H1 (cell line): ENCODE data around the gene FAM83G. TPM values are rescaled to one million over a fixed set of nuclear protein-coding genes. Genes with fewer than 3 reads are reported as not detected.

Source experiments
- CTCF ChIA-PET: fragments of 300-600 bp; sonication (Branson Sonifier 250); formaldehyde crosslinking; loops from one replicate; lab custom pipeline; 2021; ENCODE audit not compliant: partially characterized antibody; lab: Charles Lee
- POLR2A ChIA-PET: fragments of 300-600 bp; sonication (Branson Sonifier 250); formaldehyde crosslinking; loops from one replicate; lab custom pipeline; 2021; ENCODE audit warnings: inconsistent platforms; ENCODE audit not compliant: partially characterized antibody; lab: Charles Lee
- DNase-seq, 2 experiments: peaks; one replicate each; pipeline versions ENCODE4 v3.0.0 to v3.0.0-alpha.2; 2010 to 2022; ENCODE audit warnings: low spot score in 2 of 2, low read depth in 1 of 2, mixed read lengths in 1 of 2
- FAIRE-seq: peaks from 2 replicates; lab custom pipeline; 2011; peaks lifted over from hg19 to GRCh38; lab: Jason Lieb, UNC
- H2AFZ ChIP-seq: 2 replicates; pipeline ENCODE4 v1.8.1; 2012; ENCODE audit warnings: low read length, inconsistent platforms
- H2AK5ac ChIP-seq: 2 replicates; pipeline ENCODE4 v1.6.1; 2013; ENCODE audit warnings: low read depth, low read length
- H2BK120ac ChIP-seq: replicated peaks from 2 replicates; pipeline ENCODE3; 2013; ENCODE audit warnings: low read depth, low read length, inconsistent platforms
- H2BK12ac ChIP-seq: 2 replicates; pipeline ENCODE4 v1.6.1; 2013; ENCODE audit warnings: low read depth, low read length
- H2BK15ac ChIP-seq: 2 replicates; pipeline ENCODE4 v1.6.1; 2013; ENCODE audit warnings: low read length
- H2BK20ac ChIP-seq: 2 replicates; pipeline ENCODE4 v1.6.1; 2013; ENCODE audit warnings: low read length
- H2BK5ac ChIP-seq: 2 replicates; pipeline ENCODE4 v1.6.1; 2013; ENCODE audit warnings: low read depth, low read length
- H3K14ac ChIP-seq: 2 replicates; pipeline ENCODE4 v1.6.1; 2013; ENCODE audit warnings: inconsistent platforms; ENCODE audit not compliant: insufficient read length
- H3K18ac ChIP-seq: 2 replicates; pipeline ENCODE4 v1.6.1; 2013; ENCODE audit warnings: low read length; ENCODE audit errors: extremely low read depth
- H3K23ac ChIP-seq: 2 replicates; pipeline ENCODE4 v1.6.1; 2013; ENCODE audit warnings: inconsistent platforms; ENCODE audit not compliant: insufficient read length
- H3K23me2 ChIP-seq: 2 replicates; pipeline ENCODE4 v1.6.1; 2013; ENCODE audit warnings: low read depth, low read length
- H3K27ac ChIP-seq: 2 replicates; pipeline ENCODE4 v1.6.1; 2011; ENCODE audit warnings: low read depth, low read length, inconsistent platforms
- H3K27me3 ChIP-seq, 4 experiments: replicated peaks in 1 of 4; 1 replicate in 1 of 4; 2 replicates in 3 of 4; pipeline versions ENCODE4 v1.6.1 to v1.8.1; 2011 to 2013; ENCODE audit warnings: low read length in 3 of 4, mild to moderate bottlenecking in 3 of 4, inconsistent platforms in 2 of 4, mixed read lengths in 2 of 4, moderate library complexity in 1 of 4; ENCODE audit not compliant: control insufficient read depth in 3 of 4, insufficient read depth in 3 of 4; ENCODE audit errors: extremely low read depth in 1 of 4
- H3K36me3 ChIP-seq, 4 experiments: 2 replicates each; pipeline versions ENCODE4 v1.6.1 to v1.8.1; 2011 to 2013; ENCODE audit warnings: mild to moderate bottlenecking in 4 of 4, low read length in 3 of 4, moderate library complexity in 2 of 4, control low read depth in 1 of 4, inconsistent platforms in 1 of 4; ENCODE audit not compliant: insufficient read depth in 4 of 4, control insufficient read depth in 2 of 4
- H3K4ac ChIP-seq: replicated peaks from 2 replicates; pipeline ENCODE3; 2013; ENCODE audit warnings: low read length, low read depth, mixed read lengths, inconsistent platforms; ENCODE audit not compliant: insufficient read length
- H3K4me1 ChIP-seq, 4 experiments: replicated peaks in 1 of 4; 1 replicate in 1 of 4; 2 replicates in 3 of 4; pipeline versions ENCODE4 v1.6.1 to v1.8.1; 2011 to 2013; ENCODE audit warnings: low read length in 3 of 4, inconsistent platforms in 2 of 4, mixed read lengths in 1 of 4; ENCODE audit not compliant: insufficient read depth in 4 of 4, control insufficient read depth in 3 of 4
- H3K4me2 ChIP-seq, 2 experiments: 2 replicates each; pipeline versions ENCODE4 v1.6.1 to v1.8.1; 2011 to 2013; ENCODE audit warnings: low read depth in 2 of 2, low read length in 2 of 2, control low read depth in 1 of 2, inconsistent platforms in 1 of 2, mild to moderate bottlenecking in 1 of 2; ENCODE audit not compliant: insufficient read depth in 1 of 2
- H3K4me3 ChIP-seq, 4 experiments: fragments of 200-600, 300-600 bp in 1 of 4; sonication (generic), shearing (Covaris generic), sonication (Bioruptor Twin) in 1 of 4; 2 replicates each; pipeline versions ENCODE4 v1.5.1 to v1.8.1; 2011 to 2016; ENCODE audit warnings: low read length in 4 of 4, low read depth in 3 of 4, control low read depth in 2 of 4, inconsistent platforms in 2 of 4, mild to moderate bottlenecking in 2 of 4, mixed read lengths in 1 of 4, moderate library complexity in 1 of 4; ENCODE audit not compliant: insufficient read depth in 2 of 4; ENCODE audit errors: extremely low read depth in 1 of 4
- H3K56ac ChIP-seq: replicated peaks from 2 replicates; pipeline ENCODE3; 2013; ENCODE audit warnings: low read depth, mild to moderate bottlenecking, mixed read lengths, low read length, inconsistent platforms; ENCODE audit not compliant: insufficient read length
- H3K79me1 ChIP-seq: 2 replicates; pipeline ENCODE4 v1.6.1; 2013; ENCODE audit warnings: low read depth, low read length, control low read depth
- H3K79me2 ChIP-seq, 2 experiments: 2 replicates each; pipeline versions ENCODE4 v1.6.1 to v1.8.1; 2012 to 2013; ENCODE audit warnings: low read length in 2 of 2, mild to moderate bottlenecking in 2 of 2, inconsistent platforms in 1 of 2; ENCODE audit not compliant: insufficient read depth in 2 of 2, control insufficient read depth in 1 of 2
- H3K9ac ChIP-seq, 4 experiments: replicated peaks in 1 of 4; 1 replicate in 1 of 4; 2 replicates in 3 of 4; pipeline versions ENCODE4 v1.6.1 to v1.8.1; 2011 to 2013; ENCODE audit warnings: low read depth in 3 of 4, low read length in 3 of 4, control low read depth in 2 of 4, mild to moderate bottlenecking in 2 of 4, moderate library complexity in 2 of 4, inconsistent platforms in 1 of 4; ENCODE audit errors: extremely low read depth in 1 of 4
- H3K9me3 ChIP-seq, 2 experiments: 2 replicates each; pipeline versions ENCODE4 v1.6.1 to v1.8.1; 2012 to 2013; ENCODE audit warnings: mild to moderate bottlenecking in 2 of 2, moderate library complexity in 2 of 2, control low read depth in 1 of 2, inconsistent platforms in 1 of 2, low read depth in 1 of 2, low read length in 1 of 2, mixed read lengths in 1 of 2; ENCODE audit not compliant: insufficient read depth in 2 of 2
- H4K20me1 ChIP-seq, 2 experiments: replicated peaks in 1 of 2; 2 replicates each; pipeline versions ENCODE3 to v1.8.1; 2011 to 2013; ENCODE audit warnings: inconsistent platforms in 2 of 2, low read length in 2 of 2, mild to moderate bottlenecking in 1 of 2; ENCODE audit not compliant: insufficient read depth in 2 of 2, control insufficient read depth in 1 of 2
- H4K5ac ChIP-seq: 2 replicates; pipeline ENCODE4 v1.6.1; 2013; ENCODE audit warnings: low read length, low read depth, mixed read lengths, inconsistent platforms; ENCODE audit not compliant: insufficient read length
- H4K8ac ChIP-seq: 2 replicates; pipeline ENCODE4 v1.8.0; 2013; ENCODE audit warnings: mild to moderate bottlenecking, moderate library complexity, low read length, inconsistent platforms; ENCODE audit not compliant: insufficient read depth; ENCODE audit errors: extremely low read depth
- H4K91ac ChIP-seq: replicated peaks from 2 replicates; pipeline ENCODE3; 2013; ENCODE audit warnings: low read length, mixed read lengths, inconsistent platforms; ENCODE audit not compliant: insufficient read length
- ATF2 ChIP-seq: IDR thresholded peaks from 2 replicates; pipeline ENCODE4 v1.6.1; 2012; ENCODE audit warnings: low read length, inconsistent platforms
- CHD1 ChIP-seq: IDR thresholded peaks from 2 replicates; pipeline ENCODE4 v1.6.1; 2012; ENCODE audit warnings: low read depth, low read length, improper control_type of control experiment
- CTCF ChIP-seq, 3 experiments: IDR thresholded peaks; 1 replicate in 2 of 3; 2 replicates in 1 of 3; pipeline versions ENCODE4 v1.5.1 to v1.6.1; 2011; ENCODE audit warnings: low read length in 3 of 3, mild to moderate bottlenecking in 3 of 3, inconsistent platforms in 2 of 3, low read depth in 1 of 3, moderate library complexity in 1 of 3; ENCODE audit not compliant: insufficient read depth in 1 of 3; ENCODE audit errors: control extremely low read depth in 1 of 3
- EP300 ChIP-seq, 2 experiments: IDR thresholded peaks; 1 replicate in 1 of 2; 2 replicates in 1 of 2; pipeline ENCODE4 v1.6.1; 2011 to 2012; ENCODE audit warnings: low read depth in 2 of 2, low read length in 2 of 2, mild to moderate bottlenecking in 2 of 2, borderline replicate concordance in 1 of 2, inconsistent platforms in 1 of 2, moderate library complexity in 1 of 2
- RAD21 ChIP-seq, 2 experiments: IDR thresholded peaks in 1 of 2; conservative IDR thresholded peaks in 1 of 2; 2 replicates each; pipeline ENCODE4 v1.6.1; 2011; ENCODE audit warnings: low read depth in 2 of 2, low read length in 2 of 2, improper control_type of control experiment in 1 of 2, inconsistent platforms in 1 of 2, mild to moderate bottlenecking in 1 of 2, moderate library complexity in 1 of 2
- SP4 ChIP-seq: IDR thresholded peaks from 2 replicates; pipeline ENCODE4 v1.6.1; 2012; ENCODE audit warnings: low read length, inconsistent platforms
- SUZ12 ChIP-seq: fragments of 200-600 bp; sonication (generic); IDR thresholded peaks from 2 replicates; pipeline ENCODE4 v1.6.1; 2012; ENCODE audit warnings: mild to moderate bottlenecking, inconsistent platforms, low read length, moderate library complexity, mixed read lengths
- TEAD4 ChIP-seq: IDR thresholded peaks from 2 replicates; pipeline ENCODE4 v1.6.1; 2012; ENCODE audit warnings: low read depth, low read length, inconsistent platforms, mixed read lengths
- WGBS, 2 experiments: shearing (Covaris generic) in 1 of 2; methylation state at CpG; one replicate each; pipeline versions ENCODE4 v1.1.6 to v1.1.7; 2013 to 2015; ENCODE audit warnings: low lambda C conversion rate in 2 of 2, mixed read lengths in 2 of 2, inconsistent platforms in 1 of 2, low coverage in 1 of 2, missing lambda C conversion rate in 1 of 2; ENCODE audit not compliant: insufficient replicate concordance in 2 of 2, insufficient coverage in 1 of 2, insufficient read length in 1 of 2; ENCODE audit errors: extremely low coverage in 1 of 2, missing lambda C conversion rate in 1 of 2; 5-methylcytosine and 5-hydroxymethylcytosine counted together
- polyA plus RNA-seq, 7 experiments: library from polyadenylated mRNA; depleted of rRNA in 3 of 7; stranded (reverse) in 5 of 7; unstranded in 2 of 7; fragments of >200 nt in 5 of 7; fragments of 200-250 nt in 2 of 7; gene quantifications; 1 replicate in 5 of 7; 2 replicates in 1 of 7; 4 replicates in 1 of 7; pipeline versions ENCODE4 v1.2.1 to v1.2.3, GENCODE V29; 2011 to 2013; ENCODE audit warnings: missing spikeins in 2 of 7, mixed read lengths in 2 of 7
- total RNA-seq: library from RNA; stranded (reverse); fragmentation: NEBNext Ultra II Directional; extraction: Animal tissue kit (Norgen Biotek cat#: 25700); gene quantifications from 2 replicates; pipeline ENCODE4 v1.2.1, GENCODE V29; 2021

Gene FAM83G
- total and polyA plus RNA-seq, 2 of the 8 experiments (the other 6 are each of a cell fraction or from before 2014, with no cell fraction given), result 15.4 to 29.0 TPM

- H4K91ac ChIP-seq, result no peak overlapping the region
- H3K4me2 ChIP-seq, result no peak overlapping the region
- no peak overlapping the region for H4K8ac ChIP-seq
- H2BK5ac ChIP-seq, result no peak overlapping the region
- no peaks in the 10 kb centered on the region for H3K79me2 ChIP-seq
- 75% methylated on average over 6 of the region's 6 CpGs; no CpG with 5 or more reads in 1 of the 2 experiments for WGBS, 2 experiments
- H2BK20ac ChIP-seq, result no peak overlapping the region
- H2AFZ ChIP-seq, result no peak overlapping the region
- no peaks in the 10 kb centered on the region for H3K79me1 ChIP-seq
- no peak overlapping the region for H3K23ac ChIP-seq
- no peak overlapping the region for H3K9ac ChIP-seq
- no peak overlapping the region for H2BK12ac ChIP-seq
- H3K23me2 ChIP-seq, result no peaks in the 10 kb centered on the region
- H3K4me1 ChIP-seq, result no peaks in the 10 kb centered on the region; a peak in 1 of 7 replicates
- no peak overlapping the region for H3K56ac ChIP-seq
- no peak overlapping the region for H3K18ac ChIP-seq
- no peak for FAIRE-seq
- no peak overlapping the region for H3K4ac ChIP-seq
- H4K5ac ChIP-seq, result no peak overlapping the region
- H3K14ac ChIP-seq, result no peak overlapping the region
- H3K4me3 ChIP-seq, result no peak overlapping the region
- no peak overlapping the region for H2BK15ac ChIP-seq
- no peaks in the 10 kb centered on the region for H3K27me3 ChIP-seq
- no peak overlapping the region for H2AK5ac ChIP-seq
- H3K27ac ChIP-seq, result no peak overlapping the region
- no peaks in the 10 kb centered on the region for H3K36me3 ChIP-seq
- no peaks in the 10 kb centered on the region for H3K9me3 ChIP-seq
- DNase-seq, result no peak
- POLR2A ChIA-PET, result no interaction called here
- no peak for TF ChIP-seq SP4
- TF ChIP-seq CTCF (IDR thresholded peaks at IDR 0.05; ENCODE audit: control extremely low read depth in 1 of 3, insufficient read depth in 1 of 3, low read depth in 1 of 3, low read length in 3 of 3), result no peak
- TF ChIP-seq ATF2, result no peak
- TF ChIP-seq CHD1, result no peak
- TF ChIP-seq RAD21 (IDR thresholded peaks at IDR 0.05 in 1 of 2, conservative IDR thresholded peaks at IDR 0.05 in 1 of 2; ENCODE audit: low read depth in 2 of 2, low read length in 2 of 2), result no peak
- no peak for TF ChIP-seq TEAD4
- TF ChIP-seq EP300 (IDR thresholded peaks at IDR 0.05; ENCODE audit: borderline replicate concordance in 1 of 2, low read depth in 2 of 2, low read length in 2 of 2), result no peak
- no peak for TF ChIP-seq SUZ12
- CTCF ChIA-PET, result interaction anchor here (2.6 kb wide), 1 partner anchor 10 kb away, joined by 10 read pairs; no protein-coding TSS in a partner anchor
- no peak overlapping the region for H2BK120ac ChIP-seq
- no peaks in the 10 kb centered on the region for H4K20me1 ChIP-seq
Observed at GRCh38 chr17:18947866-18948265, 56.7 kb downstream of the FAM83G start.
